ENCODE measurements around the gene CCT6A.
"Not testable (repeated sequence)": the region's sequence is repeated elsewhere in the genome, so short reads cannot be mapped to it uniquely, and the experiment has no call there.

The CCT6A gene, protein sequence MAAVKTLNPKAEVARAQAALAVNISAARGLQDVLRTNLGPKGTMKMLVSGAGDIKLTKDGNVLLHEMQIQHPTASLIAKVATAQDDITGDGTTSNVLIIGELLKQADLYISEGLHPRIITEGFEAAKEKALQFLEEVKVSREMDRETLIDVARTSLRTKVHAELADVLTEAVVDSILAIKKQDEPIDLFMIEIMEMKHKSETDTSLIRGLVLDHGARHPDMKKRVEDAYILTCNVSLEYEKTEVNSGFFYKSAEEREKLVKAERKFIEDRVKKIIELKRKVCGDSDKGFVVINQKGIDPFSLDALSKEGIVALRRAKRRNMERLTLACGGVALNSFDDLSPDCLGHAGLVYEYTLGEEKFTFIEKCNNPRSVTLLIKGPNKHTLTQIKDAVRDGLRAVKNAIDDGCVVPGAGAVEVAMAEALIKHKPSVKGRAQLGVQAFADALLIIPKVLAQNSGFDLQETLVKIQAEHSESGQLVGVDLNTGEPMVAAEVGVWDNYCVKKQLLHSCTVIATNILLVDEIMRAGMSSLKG

DNA sequence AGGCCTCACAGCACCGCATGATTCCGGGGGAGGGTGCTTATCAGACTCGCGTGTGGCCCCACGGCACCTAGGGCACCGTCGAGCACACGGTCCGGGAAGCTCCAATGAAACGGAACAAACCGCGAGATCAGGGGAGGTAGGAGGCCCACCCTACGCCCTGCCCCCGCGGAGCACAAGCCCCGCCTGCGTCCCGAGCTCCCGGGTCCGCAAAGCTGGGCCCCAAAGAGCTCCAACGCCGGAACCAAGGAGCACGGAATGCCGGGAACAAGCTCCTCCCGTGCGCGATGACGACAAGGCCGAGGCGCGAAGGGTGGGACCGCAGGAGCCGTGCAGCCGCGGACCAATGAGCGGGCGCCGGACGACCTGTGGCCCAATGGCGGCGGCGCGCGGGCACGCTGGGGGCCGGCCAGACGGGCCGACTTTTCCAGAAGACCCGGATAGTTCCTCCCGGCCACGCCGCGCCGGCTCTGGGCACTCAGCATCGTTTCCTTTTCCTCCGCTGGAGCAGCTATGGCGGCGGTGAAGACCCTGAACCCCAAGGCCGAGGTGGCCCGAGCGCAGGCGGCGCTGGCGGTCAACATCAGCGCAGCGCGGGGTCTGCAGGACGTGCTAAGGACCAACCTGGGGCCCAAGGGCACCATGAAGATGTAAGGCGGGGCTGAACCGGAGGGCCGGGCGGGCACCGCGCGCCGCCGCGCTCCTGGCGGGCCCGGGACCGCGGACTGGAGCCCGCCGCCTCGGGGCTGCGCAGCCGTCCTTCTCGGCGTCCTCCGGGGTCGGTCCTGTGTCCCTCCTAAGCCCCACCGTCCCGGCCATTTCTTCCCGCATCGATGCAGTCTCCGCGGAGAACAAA lies at the start of gene CCT6A, which contains the start of gene PSPH:
Gene CCT6A (plus strand): TSS at position 427 of the 853 bp plus-strand sequence. CDS start 84 bp downstream, at position 511.
Gene PSPH (minus strand): TSS at position 106 of the 853 bp plus-strand sequence. CDS start 30,232 bp downstream, outside the sequence.
- DNase-seq (ENCODE audit: low spot score) = peak; percentile 95

DNA sequence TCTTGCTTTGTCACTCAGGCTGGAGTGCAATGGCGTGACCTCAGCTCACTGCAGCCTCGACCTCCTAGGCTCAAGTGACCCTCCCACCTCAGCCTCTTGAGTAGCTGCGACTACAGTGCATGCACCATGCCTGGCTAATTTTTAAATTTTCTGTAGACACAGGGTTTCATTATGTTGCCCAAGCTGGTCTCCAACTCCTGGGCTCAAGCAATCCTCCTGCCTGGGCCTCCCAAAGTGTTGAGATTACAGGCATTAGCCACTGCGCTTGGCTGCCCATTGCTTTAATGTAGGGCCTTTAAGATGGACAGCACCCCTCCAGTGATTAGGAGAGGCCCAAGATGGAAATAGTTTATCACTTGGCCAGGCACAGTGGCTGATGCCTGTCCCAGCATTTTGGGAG lies 47.8 kb upstream of the CCT6A start:
- no peak for DNase-seq (ENCODE audit: low spot score)

DNA sequence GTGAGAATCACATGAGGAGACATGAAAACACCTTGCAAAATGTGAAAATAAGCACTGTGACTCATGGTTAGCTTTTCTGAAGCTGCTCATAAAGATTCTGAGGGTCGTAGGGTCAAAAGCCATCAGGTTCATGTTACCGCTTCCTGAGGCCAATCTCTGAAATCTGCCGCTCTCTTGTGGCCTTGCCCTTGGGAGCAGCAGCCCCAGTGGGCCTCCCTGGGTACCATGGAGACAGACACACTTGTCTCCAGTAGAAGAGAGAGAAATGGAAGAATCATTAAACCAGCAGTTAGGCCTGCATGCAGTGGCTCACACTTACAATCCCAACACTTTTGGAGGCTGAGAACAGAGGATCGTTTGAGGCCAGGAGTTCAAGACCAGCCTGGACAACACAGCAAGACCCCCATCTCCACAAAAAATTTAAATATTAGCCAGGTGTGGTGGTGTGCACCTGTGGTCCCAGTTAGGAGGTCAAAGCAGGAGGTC lies 44.4 kb upstream of the CCT6A start:
- DNase-seq (ENCODE audit: low spot score) = no peak

DNA sequence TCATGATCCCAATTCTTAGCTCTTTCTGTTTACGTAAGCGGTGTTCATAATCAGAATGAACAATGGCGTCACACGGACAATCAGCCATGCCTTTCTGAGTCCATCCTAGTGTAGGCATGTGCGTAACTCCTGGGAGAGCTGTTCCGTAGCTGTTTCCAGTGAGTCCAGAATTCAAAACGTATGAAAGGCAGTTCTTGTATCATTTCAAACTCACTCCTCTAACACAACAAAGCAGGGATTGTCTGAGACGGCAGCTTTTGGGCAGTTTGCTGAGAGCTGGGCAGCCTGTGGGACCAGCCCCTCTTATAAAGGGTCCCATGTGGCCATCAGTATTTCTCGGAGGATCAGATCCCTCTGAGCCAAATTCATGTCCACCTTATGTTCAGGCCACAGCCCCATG lies 43.7 kb upstream of the CCT6A start:
- DNase-seq (ENCODE audit: low spot score) = no peak

DNA sequence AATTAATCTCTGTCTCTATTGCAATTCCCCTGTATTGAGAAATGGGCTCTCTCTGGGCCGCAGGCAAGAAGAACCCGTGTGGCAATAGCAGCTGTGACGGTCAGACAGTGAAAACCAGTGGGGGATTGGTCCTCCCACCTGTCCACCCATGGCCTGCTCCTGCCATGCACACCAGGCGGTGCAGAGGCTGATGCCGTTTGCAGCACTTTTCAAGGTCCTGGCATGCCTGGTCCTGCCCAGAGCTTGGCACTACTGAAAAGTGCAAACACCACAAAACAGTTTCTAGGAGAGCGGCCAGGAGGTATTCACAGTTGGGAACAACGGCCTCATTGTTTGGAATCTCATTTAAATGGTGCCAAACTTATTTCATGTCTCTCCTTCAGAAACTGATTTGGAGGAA lies 41.9 kb upstream of the CCT6A start:
- no peak for DNase-seq (ENCODE audit: low spot score)

DNA sequence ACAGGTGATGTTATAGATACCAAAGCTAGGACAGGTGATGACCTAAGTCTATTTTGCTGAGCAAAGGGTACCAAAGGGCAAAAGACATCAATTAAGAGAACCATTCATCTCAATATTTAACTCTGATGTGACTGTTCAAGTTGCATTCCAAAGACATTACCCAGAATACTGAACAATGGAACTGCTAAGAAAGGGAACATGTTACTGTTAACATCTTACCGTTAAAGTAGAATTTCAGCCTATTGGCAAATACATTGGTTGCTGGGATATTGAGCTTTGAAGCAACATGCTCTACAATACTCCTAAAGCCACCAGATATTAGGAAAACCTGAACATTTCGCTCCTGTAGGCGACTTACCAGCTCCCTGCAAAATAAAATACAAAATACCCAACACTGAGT lies 34.5 kb upstream of the CCT6A start:
- not testable (repeated sequence) for DNase-seq (ENCODE audit: low spot score)

DNA sequence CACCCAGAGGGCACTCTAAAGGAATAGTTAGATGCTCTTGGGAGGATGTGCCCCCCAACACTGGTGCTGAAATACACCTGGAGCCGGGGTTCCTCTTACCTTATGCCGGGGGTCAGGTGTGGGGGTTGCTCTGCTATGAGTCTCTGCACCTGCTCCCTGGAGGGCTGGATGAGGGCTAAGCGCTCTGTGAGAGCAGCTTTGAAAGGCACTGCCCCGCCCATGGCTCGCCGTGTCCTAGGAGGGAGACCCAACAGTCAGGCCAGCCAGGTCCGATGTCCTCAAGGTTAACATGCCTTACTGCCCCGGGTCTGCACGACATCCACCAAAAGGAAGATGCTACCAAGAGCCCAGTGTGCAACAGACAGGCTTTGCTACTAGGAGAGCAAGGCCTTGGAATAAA lies 32.1 kb upstream of the CCT6A start:
- no peak for DNase-seq (ENCODE audit: low spot score)

DNA sequence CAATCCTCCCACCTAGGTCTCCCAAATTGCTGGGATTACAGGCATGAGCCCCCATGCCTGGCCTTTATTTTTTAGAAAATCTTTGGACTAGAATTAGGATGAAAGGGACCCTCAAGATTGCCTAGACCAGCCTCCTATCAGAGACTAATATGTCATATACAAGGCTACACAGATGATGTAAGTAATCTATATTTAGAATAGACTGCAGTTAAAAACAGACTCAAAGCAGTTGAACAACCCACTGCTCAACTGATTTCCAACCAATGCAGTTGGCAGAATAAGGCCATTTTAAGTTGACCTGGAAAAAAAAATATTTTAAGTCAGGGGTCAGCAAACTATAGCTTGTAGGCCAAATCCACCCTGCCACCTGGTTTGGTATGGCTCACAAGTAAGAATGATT lies 28.1 kb upstream of the CCT6A start:
- no peak for DNase-seq (ENCODE audit: low spot score)

DNA sequence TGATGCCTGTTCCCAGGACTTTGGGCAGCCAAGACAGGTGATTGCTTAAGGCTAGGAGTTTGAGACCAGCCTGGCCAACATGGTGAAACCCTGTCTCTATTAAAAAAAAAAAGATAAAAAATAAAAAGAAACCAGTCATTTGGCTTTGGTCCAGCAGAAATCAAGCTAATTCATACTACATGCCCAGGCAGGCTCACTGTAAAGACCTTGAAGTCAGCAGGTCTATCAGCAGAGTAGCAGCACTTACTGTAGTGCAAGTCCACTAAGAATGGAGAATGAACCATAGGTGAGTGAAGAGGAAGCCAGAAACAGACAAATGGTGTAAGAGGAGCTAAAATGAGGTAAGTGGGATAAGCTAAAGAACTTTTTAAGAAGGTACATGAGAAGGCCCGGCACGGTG lies 25.0 kb upstream of the CCT6A start:
- DNase-seq (ENCODE audit: low spot score) = no peak

DNA sequence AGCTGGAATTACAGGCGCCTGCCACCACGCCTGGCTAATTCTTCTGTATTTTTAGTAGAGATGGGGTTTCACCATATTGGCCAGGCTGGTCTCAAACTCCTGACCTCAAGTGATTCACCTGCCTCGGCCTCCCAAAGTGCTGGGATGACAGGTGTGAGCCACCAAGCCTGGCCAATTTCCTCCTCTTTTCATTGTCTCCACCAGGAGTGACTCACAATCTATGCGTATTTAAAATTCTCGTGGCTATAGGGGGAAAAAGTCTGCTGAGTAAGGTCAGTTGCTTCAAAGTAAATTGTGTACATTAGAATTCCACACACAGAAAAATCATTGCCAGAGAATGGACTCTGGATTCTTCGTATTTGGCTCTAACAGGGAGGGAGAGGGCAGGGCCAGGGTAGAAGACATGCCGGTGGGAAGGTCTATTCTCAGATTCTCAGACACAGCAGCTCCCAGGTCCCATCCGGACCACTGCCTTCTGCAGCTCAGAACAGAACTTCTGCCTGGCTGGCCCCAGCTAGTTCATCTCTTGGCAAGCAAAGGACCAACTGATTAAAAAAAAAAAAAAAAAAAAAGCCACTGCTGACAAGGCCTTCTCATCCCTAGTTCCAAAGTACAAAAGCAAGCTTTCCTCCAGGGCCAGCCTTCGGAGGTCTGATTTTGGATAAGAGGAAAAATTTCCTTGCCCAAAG lies 22.5 kb upstream of the CCT6A start:
- DNase-seq (ENCODE audit: low spot score) = no peak

DNA sequence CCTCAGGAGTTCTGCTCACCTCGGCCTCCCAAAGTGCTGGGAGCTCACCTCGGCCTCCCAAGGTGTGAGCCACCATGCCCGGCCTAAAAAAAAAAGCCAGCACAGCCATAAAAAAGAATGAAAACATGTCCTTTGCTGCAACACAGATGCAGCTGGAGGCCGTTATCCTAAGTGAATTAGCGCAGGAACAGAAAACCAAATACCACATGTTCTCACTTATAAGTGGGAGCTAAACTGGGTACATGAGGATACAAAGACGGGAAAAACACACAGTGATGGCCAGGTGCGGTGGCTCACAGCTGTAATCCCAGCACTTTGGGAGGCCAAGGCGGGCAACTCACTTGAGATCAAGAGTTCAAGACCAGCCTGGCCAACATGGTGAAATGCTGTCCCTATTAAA lies 21.2 kb upstream of the CCT6A start:
- no peak for DNase-seq (ENCODE audit: low spot score)

DNA sequence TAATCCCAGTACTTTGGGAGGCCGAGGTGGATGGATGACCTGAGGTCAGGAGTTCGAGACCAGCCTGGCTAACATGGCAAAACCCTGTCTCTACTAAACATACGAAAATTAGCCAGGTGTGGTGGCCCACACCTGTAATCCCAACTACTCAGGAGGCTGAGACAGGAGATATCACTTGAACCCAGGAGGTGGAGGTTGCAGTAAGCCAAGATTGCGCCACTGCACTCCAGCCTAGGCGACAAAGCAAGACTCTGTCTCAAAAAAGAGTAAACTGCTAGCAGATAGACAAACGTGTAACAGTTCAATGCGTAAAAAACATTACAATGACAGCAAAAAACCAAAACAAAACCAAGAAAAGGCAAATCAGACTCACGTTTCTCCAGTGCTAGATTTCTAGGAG lies 20.0 kb upstream of the CCT6A start:
- DNase-seq (ENCODE audit: low spot score) = not testable (repeated sequence)

DNA sequence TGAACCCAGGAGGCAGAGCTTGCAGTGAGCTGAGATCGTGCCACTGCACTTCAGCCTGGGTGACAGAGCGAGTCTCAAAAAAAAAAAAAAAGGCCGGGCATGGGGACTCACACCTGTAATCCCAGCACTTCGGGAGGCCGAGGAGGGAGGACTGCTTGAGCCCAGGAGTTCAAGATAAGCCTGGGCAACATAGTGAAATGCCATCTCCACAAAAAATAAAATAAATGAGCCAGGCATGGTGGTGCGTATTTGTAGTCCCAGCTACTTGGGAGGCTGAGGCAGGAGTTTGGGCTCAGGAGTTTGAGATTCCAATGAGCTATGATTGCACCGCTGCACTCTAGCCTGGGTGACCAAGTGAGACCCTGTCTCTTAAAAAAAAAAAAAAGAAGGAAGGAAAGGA lies 19.0 kb upstream of the CCT6A start:
- DNase-seq (ENCODE audit: low spot score) = not testable (repeated sequence)

DNA sequence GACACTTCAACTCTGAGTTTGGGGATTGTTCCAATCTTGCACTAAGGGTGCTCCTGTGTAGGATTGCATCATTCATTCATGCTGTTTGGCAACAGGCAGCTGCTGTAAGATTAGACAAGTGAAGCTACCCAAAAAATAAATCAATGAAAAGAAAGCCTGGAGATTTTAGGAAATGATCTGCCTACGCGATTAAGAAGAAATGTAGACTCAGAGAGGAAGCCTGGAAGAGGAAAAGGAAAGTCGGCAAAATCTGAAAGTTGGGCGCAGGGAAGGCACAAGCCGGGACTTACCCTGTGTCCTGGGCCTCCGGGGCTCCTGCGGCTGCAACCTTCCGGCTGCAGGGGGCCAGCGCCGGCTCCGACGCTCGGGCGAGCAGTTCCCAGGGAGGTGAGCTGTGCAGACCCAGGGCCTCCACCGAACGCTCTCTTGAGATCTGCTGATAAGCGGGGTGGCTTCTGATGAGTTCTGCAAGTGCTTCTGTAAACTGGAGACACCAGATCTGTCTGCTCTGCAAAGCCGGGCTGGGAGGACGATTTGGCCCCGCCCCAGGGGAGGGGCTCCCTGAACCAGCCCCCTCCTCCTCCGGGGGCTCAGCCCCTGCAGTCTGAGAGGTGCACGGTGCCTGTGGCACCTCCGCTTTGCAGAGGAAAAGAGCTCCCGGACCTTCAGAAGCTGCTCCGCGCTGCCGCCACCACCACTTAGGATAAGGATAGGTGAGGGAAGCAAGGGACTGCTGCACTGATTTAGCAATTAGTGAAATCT lies 17.7 kb upstream of the CCT6A start:
- peak; percentile 67 for DNase-seq (ENCODE audit: low spot score)

DNA sequence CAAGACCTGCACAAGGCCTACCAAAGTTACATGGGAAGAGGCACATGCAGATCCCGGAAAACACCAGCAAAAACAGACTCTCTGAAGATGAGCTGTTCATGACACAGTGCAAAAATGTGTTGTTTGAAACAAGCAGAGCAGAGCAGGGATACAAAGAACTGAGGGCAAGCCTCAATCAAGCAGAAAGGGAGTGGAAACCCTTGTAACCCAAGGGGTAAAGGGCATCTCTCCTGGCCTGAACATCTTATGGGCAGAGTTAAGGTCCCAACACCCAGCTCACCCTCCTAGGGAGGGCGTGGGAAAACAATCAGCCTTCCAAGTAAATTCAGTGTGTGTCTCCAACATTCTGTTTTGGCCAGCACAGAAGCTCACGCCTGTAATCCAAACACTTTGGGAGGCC lies 10.8 kb upstream of the CCT6A start:
- DNase-seq (ENCODE audit: low spot score) = no peak

DNA sequence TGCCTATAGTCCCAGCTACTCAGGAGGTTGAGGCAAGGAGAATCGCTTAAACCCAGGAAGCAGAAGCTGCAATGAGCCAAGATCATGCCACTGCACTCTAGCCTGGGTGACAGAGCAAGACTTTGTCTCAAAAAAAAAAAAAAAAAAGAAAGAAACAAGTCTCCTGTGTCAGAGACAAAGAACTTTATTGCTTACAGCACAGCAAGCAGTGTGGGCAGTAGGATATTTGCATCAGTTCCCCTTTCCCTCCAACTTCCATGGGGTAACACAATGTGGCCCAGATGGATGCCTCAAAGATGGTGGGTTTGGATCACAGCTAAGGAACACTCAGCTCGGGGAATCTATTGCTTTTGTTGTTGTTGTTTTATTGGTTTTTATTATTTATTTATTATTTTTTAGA lies 5.8 kb upstream of the CCT6A start:
- DNase-seq (ENCODE audit: low spot score) = not testable (repeated sequence)

DNA sequence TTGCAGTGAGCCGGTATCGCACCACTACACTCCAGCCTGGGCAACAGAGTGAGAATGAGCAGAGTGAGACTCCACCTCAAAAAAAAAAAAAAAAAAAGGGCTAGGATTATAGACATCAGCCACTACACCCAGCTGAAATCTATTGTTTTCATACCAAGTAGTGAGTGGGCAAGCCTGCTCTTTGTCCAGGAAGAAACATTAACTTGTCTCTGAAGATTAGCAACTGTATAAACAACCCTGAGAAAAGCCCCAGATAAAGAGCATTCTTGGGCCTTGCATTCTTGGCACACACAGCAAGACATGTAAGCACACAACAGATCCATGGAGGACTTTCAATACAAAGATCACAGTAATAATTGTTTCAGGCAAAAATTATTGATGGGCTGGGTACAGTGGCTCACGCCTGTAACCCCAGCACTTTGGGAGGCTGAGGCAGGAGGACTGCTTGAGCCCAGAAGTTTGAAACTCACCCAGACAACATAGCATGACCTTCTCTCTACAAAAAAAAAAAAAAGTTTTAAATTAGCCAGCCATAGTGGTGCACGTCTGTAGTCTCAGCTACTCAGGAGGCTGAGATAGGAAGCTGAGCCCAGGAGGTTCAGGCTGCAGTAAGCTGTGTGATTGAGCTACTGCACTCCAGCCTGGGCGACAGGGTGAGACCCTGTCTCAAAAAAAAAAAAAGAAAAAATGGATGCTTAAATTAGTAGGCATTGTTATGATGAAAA lies 4.7 kb upstream of the CCT6A start:
- DNase-seq (ENCODE audit: low spot score) = peak; percentile 62

DNA sequence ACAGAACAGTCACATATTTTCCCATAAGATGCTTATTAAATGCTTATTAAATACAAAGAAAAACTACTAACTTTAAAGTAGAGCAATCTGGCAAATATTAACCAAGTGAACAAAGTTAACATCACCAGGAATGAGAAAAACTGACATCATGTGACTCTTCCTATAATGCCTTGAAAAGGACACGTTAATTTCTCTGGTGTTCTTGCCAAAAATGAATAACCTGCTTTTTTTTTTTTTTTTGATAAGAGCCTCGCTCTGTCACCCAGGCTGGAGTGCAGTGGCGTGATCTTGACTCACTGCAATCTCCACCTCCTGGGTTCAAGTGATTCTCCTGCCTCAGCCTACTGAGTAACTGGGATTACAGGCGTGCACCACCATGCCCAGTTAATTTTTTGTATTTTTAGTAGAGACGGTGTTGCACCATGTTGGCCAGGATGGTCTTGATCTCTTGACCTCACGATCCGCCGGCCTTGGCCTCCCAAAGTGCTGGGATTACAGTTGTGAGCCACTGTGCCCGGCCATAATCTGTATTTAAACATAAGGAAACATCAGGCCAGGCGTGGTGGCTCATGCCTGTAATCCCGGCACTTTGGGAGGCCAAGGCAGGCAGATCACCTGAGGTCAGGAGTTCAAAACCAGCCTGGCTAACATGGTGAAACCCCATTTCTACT lies 4.0 kb upstream of the CCT6A start:
- not testable (repeated sequence) for DNase-seq (ENCODE audit: low spot score)

DNA sequence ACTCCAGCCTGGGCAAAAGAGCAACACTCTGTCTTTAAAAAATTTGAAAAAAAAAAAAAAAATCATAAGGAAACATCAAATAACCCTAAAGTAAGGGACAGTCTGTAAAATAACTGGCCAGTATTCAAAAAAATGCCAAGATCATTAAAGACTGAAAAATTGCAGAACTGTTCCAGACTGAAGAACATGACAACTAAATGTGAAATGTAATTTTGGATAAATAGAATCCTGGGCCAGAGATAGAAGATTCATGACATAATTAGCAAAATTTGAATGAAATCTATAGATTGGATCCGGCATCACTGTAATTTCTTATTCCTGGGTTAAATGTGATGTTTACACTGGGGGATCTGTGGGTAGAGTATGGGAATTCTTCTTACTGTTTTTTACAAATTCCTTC lies 3.3 kb upstream of the CCT6A start:
- no peak for DNase-seq (ENCODE audit: low spot score)

DNA sequence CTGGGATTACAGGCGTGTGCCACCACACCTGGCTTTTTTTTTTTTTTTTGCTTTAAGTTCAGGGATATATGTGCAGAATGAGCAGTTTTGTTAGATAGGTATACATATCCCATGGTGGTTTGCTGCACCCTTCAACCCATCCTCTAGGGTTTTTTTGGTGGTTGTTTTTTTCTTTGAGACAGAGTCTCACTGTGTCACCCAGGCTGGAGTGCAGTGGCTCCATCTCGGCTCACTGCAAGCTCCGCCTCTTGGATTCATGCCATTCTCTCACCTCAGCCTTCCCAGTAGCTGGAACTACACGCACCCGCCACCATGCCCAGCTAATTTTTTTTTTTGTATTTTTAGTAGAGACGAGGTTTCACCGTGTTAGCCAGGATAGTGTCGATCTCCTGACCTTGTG lies 2.8 kb upstream of the CCT6A start:
- DNase-seq (ENCODE audit: low spot score) = not testable (repeated sequence)

Measured in hepatic stellate cell (primary cell).